Measurements from ENCODE around the gene VWF.
A peak's percentile ranks its signal among the peaks of the same experiment; 100 is the strongest.

GRCh38 chr12:6090803-6091202 is 33.7 kb downstream of the VWF start:
- TF ChIP-seq CTCF (IDR thresholded peaks at IDR 0.05) (no peak), EP300 (IDR thresholded peaks at IDR 0.05) (no peak), POLR2A (IDR thresholded peaks at IDR 0.05) (no peak), POLR2AphosphoS5 (IDR thresholded peaks at IDR 0.05) (peak in 1 of 2 donors; percentile 52)

Data from upper lobe of left lung (tissue), 4 donors.